HK-2 (cell line): ENCODE data around the gene OLFM4.

Source experiments
- DNase-seq: peaks from one replicate; pipeline ENCODE4 v3.0.0-alpha.2; 2018; ENCODE audit not compliant: unreplicated experiment

Gene OLFM4

GRCh38 chr13:53014495-53015443 is 13.8 kb upstream of the OLFM4 start:
- no peak for DNase-seq

- no peak for DNase-seq
Observed at GRCh38 chr13:53015971-53016370, 12.6 kb upstream of the OLFM4 start.

- DNase-seq: no peak
Observed at GRCh38 chr13:53017433-53017970, 11.1 kb upstream of the OLFM4 start.

- no peak for DNase-seq
Observed at GRCh38 chr13:53018690-53019647, 9.6 kb upstream of the OLFM4 start.

- DNase-seq: no peak
Observed at GRCh38 chr13:53020764-53021335, 7.8 kb upstream of the OLFM4 start.

- no peak for DNase-seq
Observed at GRCh38 chr13:53023246-53023645, 5.4 kb upstream of the OLFM4 start.

- DNase-seq: no peak
Observed at GRCh38 chr13:53028063-53028462, 550 bp upstream of the OLFM4 start.

- no peak for DNase-seq
Observed at GRCh38 chr13:53032849-53033248, 4.2 kb downstream of the OLFM4 start.

- no peak for DNase-seq
Observed at GRCh38 chr13:53038993-53039392, 10.4 kb downstream of the OLFM4 start.

- DNase-seq: no peak
Observed at GRCh38 chr13:53041968-53042516, 13.4 kb downstream of the OLFM4 start.

- DNase-seq: no peak
Observed at GRCh38 chr13:53042877-53043276, 14.3 kb downstream of the OLFM4 start.

- no peak for DNase-seq
Observed at GRCh38 chr13:53043398-53043797, 14.8 kb downstream of the OLFM4 start.

GRCh38 chr13:53045189-53045588 is 16.6 kb downstream of the OLFM4 start:
- DNase-seq: no peak

GRCh38 chr13:53048880-53049279 is 20.3 kb downstream of the OLFM4 start:
- DNase-seq: no peak

GRCh38 chr13:53050151-53050550 is 21.5 kb downstream of the OLFM4 start:
- DNase-seq: no peak

GRCh38 chr13:53052675-53053074 is 24.1 kb downstream of the OLFM4 start:
- DNase-seq: no peak

GRCh38 chr13:53054569-53054968 is 26.0 kb downstream of the OLFM4 start:
- DNase-seq: no peak

GRCh38 chr13:53058065-53058679 is 29.6 kb downstream of the OLFM4 start:
- DNase-seq: no peak

GRCh38 chr13:53060840-53061490 is 32.4 kb downstream of the OLFM4 start:
- no peak for DNase-seq

GRCh38 chr13:53064731-53065130 is 36.1 kb downstream of the OLFM4 start:
- DNase-seq: no peak

GRCh38 chr13:53066411-53066810 is 37.8 kb downstream of the OLFM4 start:
- DNase-seq: no peak
